Mammary epithelial cell (primary cell): ENCODE measurements around the gene MRAP2.

ENCODE experiments used
- EZH2 ChIP-seq: IDR thresholded peaks from 2 replicates; pipeline ENCODE4 v1.6.1; 2012; ENCODE audit warnings: low read length, inconsistent platforms, borderline replicate concordance
- TF ChIP-seq, protein P1 (sequence below), 2 donors: IDR thresholded peaks in 1 of 2; conservative IDR thresholded peaks in 1 of 2; 2 replicates each; pipeline ENCODE4 v1.5.1; 2011 to 2012; ENCODE audit warnings: inconsistent platforms in 2 of 2, low read length in 2 of 2, mild to moderate bottlenecking in 2 of 2, control low read depth in 1 of 2, low read depth in 1 of 2; ENCODE audit not compliant: insufficient read depth in 1 of 2; ENCODE audit errors: extremely low read depth in 1 of 2

DNA sequence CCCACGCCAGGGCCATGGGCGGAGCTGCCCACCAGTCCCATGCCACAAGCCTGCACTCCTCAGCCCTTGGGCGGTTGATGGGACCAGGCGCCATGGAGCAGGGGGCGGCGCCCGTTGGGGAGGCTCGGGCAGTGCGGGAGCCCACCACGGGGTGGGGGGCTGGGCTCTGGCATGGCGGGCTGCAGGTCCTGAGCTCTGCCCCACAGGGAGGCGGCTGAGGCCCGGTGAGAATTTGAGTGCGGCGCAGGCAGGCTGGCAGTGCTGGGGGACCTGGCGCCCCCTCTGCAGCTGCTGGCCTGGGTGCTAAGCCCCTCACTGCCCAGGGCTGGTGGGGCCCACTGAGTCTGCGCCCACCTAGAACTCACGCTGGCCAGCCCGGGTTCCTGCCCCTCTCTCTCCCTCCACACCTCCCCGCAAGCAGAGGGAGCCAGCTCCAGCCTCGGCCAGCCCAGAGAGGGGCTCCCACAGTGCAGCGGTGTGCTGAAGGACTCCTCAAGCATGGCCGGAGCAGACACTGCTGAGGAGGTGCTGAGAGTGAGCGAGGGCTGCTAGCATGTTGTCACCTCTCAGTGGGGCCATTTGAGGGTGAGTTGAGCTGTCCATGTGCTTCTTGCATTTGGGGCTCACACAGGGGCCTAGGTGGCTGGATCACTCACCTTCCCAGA, 4.0 kb downstream of the MRAP2 start:
- TF ChIP-seq, protein P1, sequence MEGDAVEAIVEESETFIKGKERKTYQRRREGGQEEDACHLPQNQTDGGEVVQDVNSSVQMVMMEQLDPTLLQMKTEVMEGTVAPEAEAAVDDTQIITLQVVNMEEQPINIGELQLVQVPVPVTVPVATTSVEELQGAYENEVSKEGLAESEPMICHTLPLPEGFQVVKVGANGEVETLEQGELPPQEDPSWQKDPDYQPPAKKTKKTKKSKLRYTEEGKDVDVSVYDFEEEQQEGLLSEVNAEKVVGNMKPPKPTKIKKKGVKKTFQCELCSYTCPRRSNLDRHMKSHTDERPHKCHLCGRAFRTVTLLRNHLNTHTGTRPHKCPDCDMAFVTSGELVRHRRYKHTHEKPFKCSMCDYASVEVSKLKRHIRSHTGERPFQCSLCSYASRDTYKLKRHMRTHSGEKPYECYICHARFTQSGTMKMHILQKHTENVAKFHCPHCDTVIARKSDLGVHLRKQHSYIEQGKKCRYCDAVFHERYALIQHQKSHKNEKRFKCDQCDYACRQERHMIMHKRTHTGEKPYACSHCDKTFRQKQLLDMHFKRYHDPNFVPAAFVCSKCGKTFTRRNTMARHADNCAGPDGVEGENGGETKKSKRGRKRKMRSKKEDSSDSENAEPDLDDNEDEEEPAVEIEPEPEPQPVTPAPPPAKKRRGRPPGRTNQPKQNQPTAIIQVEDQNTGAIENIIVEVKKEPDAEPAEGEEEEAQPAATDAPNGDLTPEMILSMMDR (conservative IDR thresholded peaks at IDR 0.05 in 1 of 2, IDR thresholded peaks at IDR 0.05 in 1 of 2; ENCODE audit: extremely low read depth in 1 of 2, insufficient read depth in 1 of 2, low read depth in 1 of 2, low read length in 2 of 2) = no peak
- TF ChIP-seq EZH2 = no peak
